GM12872 (cell line): ENCODE data around the gene ING3.

Experiments used
- CTCF ChIP-seq: IDR thresholded peaks from 3 replicates; pipeline ENCODE4 v1.5.1; 2011; ENCODE audit warnings: low read depth, mild to moderate bottlenecking, low read length, moderate library complexity; ENCODE audit not compliant: insufficient read depth

Gene ING3

GRCh38 chr7:120964088-120964487 is 13.5 kb downstream of the ING3 start:
- TF ChIP-seq CTCF, result no peak

- TF ChIP-seq CTCF, result no peak
Observed at GRCh38 chr7:120966961-120967360, 16.4 kb downstream of the ING3 start.

GRCh38 chr7:120973849-120974248 is 23.3 kb downstream of the ING3 start:
- TF ChIP-seq CTCF, result no peak

GRCh38 chr7:120979765-120980499 is 29.4 kb downstream of the ING3 start:
- no peak for TF ChIP-seq CTCF

GRCh38 chr7:120981117-120981516 is 30.5 kb downstream of the ING3 start:
- no peak for TF ChIP-seq CTCF

GRCh38 chr7:120981888-120982615 is 31.5 kb downstream of the ING3 start:
- TF ChIP-seq CTCF, result no peak

- no peak for TF ChIP-seq CTCF
Observed at GRCh38 chr7:120984406-120984805, 33.8 kb downstream of the ING3 start.
